RWPE1 (cell line): ENCODE measurements around the gene C3orf52.
A peak's percentile ranks its signal among the peaks of the same experiment; 100 is the strongest.

Experiments
- CTCF ChIA-PET: fragments of 350-600 bp; sonication (Branson Sonifier 250); formaldehyde crosslinking; extraction: SDS; loops from one replicate; lab custom pipeline; 2021; lab: Yijun Ruan, JAX
- POLR2A ChIA-PET: fragments of 400-600 bp; formaldehyde crosslinking; extraction: SDS; loops from one replicate; lab custom pipeline; 2020; ENCODE audit warnings: antibody characterized with exemption; ENCODE audit not compliant: low non-redundant PET; lab: Yijun Ruan, JAX
- DNase-seq: peaks from one replicate; pipeline ENCODE4 v3.0.0; 2012; ENCODE audit warnings: low spot score
- H3K27ac ChIP-seq: fragments of 450-650 bp; 2 replicates; pipeline ENCODE4 v1.5.1; 2017
- CTCF ChIP-seq: fragments of 450-650 bp; conservative IDR thresholded peaks from 2 replicates; pipeline ENCODE4 v1.5.1; 2017; ENCODE audit warnings: low read depth, mild to moderate bottlenecking

Gene C3orf52

GRCh38 chr3:112104774-112105173 is 18.6 kb downstream of the C3orf52 start:
- no peak overlapping the region for H3K27ac ChIP-seq
- CTCF ChIA-PET, result no interaction called here
- TF ChIP-seq CTCF, result no peak
- POLR2A ChIA-PET, result no interaction called here
- no peak for DNase-seq

- H3K27ac ChIP-seq, result no peak overlapping the region
- TF ChIP-seq CTCF, result no peak
- no peak for DNase-seq
- POLR2A ChIA-PET, result no interaction called here
- CTCF ChIA-PET, result interaction anchor here (0.6 kb wide), 1 partner anchor 274 kb away, joined by 3 read pairs; no protein-coding TSS in a partner anchor
Observed at GRCh38 chr3:112109322-112109721, 23.1 kb downstream of the C3orf52 start.

GRCh38 chr3:112111785-112112402 is 25.7 kb downstream of the C3orf52 start:
- POLR2A ChIA-PET, result interaction anchor here (0.6 kb wide), 1 partner anchor 17 kb away, joined by 4 read pairs; no protein-coding TSS in a partner anchor

GRCh38 chr3:112114576-112115160 is 28.5 kb downstream of the C3orf52 start:
- CTCF ChIA-PET, result interaction anchor here (0.7 kb wide), 1 partner anchor 25 kb away, joined by 5 read pairs; no protein-coding TSS in a partner anchor

More at GRCh38 chr3:112111785-112112402, 25.7 kb downstream of the C3orf52 start:
- H3K27ac ChIP-seq, result no peak overlapping the region
- CTCF ChIA-PET, result interaction anchor here (0.6 to 1.1 kb wide), 9 partner anchors 11 to 419 kb away, joined by 3 to 7 read pairs (median 3); partner anchors contain the start of gene SLC9C1
- peak; percentile 68 for DNase-seq
- TF ChIP-seq CTCF, result peak; percentile 64

GRCh38 chr3:112115161-112115739 is 29.1 kb downstream of the C3orf52 start:
- POLR2A ChIA-PET, result no interaction called here
- CTCF ChIA-PET, result no interaction called here
- no peak for DNase-seq
- no peak overlapping the region for H3K27ac ChIP-seq
- no peak for TF ChIP-seq CTCF

More at GRCh38 chr3:112114576-112115160, 28.5 kb downstream of the C3orf52 start:
- POLR2A ChIA-PET, result no interaction called here
- no peak for TF ChIP-seq CTCF
- H3K27ac ChIP-seq, result no peak overlapping the region
- DNase-seq, result no peak

GRCh38 chr3:112115806-112116383 is 29.7 kb downstream of the C3orf52 start:
- no peak for TF ChIP-seq CTCF
- CTCF ChIA-PET, result no interaction called here
- no peak overlapping the region for H3K27ac ChIP-seq
- POLR2A ChIA-PET, result no interaction called here
- DNase-seq, result no peak
